Karpas-422 (cell line): ENCODE measurements around the gene CYSTM1. TPM values are rescaled to one million over a fixed set of nuclear protein-coding genes. Genes with fewer than 3 reads are reported as not detected.

Experiments used
- DNase-seq: peaks from one replicate; pipeline ENCODE4 v3.0.0-alpha.2; 2015
- H2AFZ ChIP-seq: fragments of 200-600 bp; sonication (generic); 2 replicates; pipeline ENCODE4 v1.6.1; 2014; ENCODE audit warnings: antibody characterized with exemption, low read length, mixed read lengths
- H3K27ac ChIP-seq: fragments of 200-600 bp; sonication (generic); 2 replicates; pipeline ENCODE4 v1.5.1; 2014; ENCODE audit warnings: mild to moderate bottlenecking, low read length, moderate library complexity
- H3K27me3 ChIP-seq: fragments of 200-600 bp; sonication (generic); 2 replicates; pipeline ENCODE4 v1.6.1; 2014; ENCODE audit warnings: low read length, mixed read lengths
- H3K36me3 ChIP-seq: fragments of 200-600 bp; sonication (generic); 2 replicates; pipeline ENCODE4 v1.6.1; 2014; ENCODE audit warnings: low read length, mixed read lengths; ENCODE audit not compliant: insufficient read depth
- H3K4me1 ChIP-seq: fragments of 200-600 bp; sonication (generic); 2 replicates; pipeline ENCODE4 v1.6.1; 2014; ENCODE audit warnings: mild to moderate bottlenecking, low read length, mixed read lengths
- H3K4me2 ChIP-seq: fragments of 200-600 bp; sonication (generic); 2 replicates; pipeline ENCODE4 v1.6.1; 2014; ENCODE audit warnings: low read length, low read depth, mild to moderate bottlenecking; ENCODE audit not compliant: poor library complexity, severe bottlenecking
- H3K4me3 ChIP-seq: fragments of 200-600 bp; sonication (generic); 2 replicates; pipeline ENCODE4 v1.5.1; 2014; ENCODE audit warnings: mild to moderate bottlenecking, antibody characterized with exemption, low read length, mixed read lengths
- H3K79me2 ChIP-seq: fragments of 200-600 bp; sonication (generic); 2 replicates; pipeline ENCODE4 v1.6.1; 2014; ENCODE audit warnings: mild to moderate bottlenecking, low read length, mixed read lengths
- H3K9ac ChIP-seq: fragments of 200-600 bp; sonication (generic); 2 replicates; pipeline ENCODE4 v1.6.0; 2014; ENCODE audit warnings: low read length
- H3K9me2 ChIP-seq: fragments of 200-600 bp; sonication (generic), shearing (Covaris generic); replicated peaks from 2 replicates; pipeline ENCODE4 v1.6.0; 2014; ENCODE audit warnings: mild to moderate bottlenecking, low read length, moderate library complexity; ENCODE audit not compliant: insufficient read depth
- H3K9me3 ChIP-seq: fragments of 300-700, 200-600 bp; sonication (generic); 2 replicates; pipeline ENCODE4 v1.6.1; 2014; ENCODE audit warnings: low read length, mixed read lengths
- H4K20me1 ChIP-seq: fragments of 200-600 bp; sonication (generic); 2 replicates; pipeline ENCODE4 v1.6.1; 2014; ENCODE audit warnings: mild to moderate bottlenecking, antibody characterized with exemption, low read length, low read depth; ENCODE audit not compliant: insufficient read depth
- total RNA-seq: library from RNA; depleted of rRNA; stranded (reverse); fragments of >200 nt; shearing (Covaris generic); gene quantifications from 2 replicates; pipeline ENCODE4 v1.2.3, GENCODE V29; 2014; ENCODE audit warnings: low replicate concordance

The CYSTM1 gene
- total RNA-seq, 1 experiment from 2014 or later, result 28.5 TPM

DNA sequence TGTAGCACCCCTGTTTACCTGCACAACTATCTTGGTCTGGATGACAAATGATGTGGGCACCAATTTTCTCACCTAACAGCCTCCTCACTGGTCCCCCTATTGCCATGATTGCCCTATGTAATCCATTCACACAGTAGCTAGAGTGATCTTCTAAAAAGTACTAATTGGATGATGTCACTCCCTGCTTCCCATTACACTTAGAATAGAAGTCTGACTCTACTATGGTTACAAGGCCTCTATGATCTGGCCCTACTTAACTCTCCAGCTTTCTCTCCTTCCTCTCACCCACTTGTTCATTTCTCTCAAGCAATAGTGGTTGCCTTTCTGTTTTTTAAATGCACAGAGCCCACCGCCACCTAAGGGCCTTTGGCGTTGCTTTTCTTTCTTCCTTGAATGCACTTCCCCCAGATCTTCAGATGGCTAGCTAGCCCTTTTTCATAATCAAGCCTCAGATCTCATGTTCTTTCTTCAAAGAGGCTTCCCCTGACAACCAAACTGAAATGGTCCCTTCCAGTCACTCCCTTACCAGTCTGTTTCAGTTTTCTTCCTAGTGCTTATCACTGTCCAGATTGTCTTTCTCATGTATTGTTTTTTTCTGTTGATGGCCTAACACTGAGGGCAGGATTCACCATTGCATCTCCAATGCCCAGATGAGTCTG lies 40.6 kb upstream of the CYSTM1 start:
- no peaks in the 10 kb centered on the region for H3K27me3 ChIP-seq
- no peak overlapping the region for H2AFZ ChIP-seq
- no peak overlapping the region for H3K4me2 ChIP-seq
- H3K4me3 ChIP-seq, result no peak overlapping the region
- no peaks in the 10 kb centered on the region for H3K36me3 ChIP-seq
- DNase-seq, result no peak
- no peak overlapping the region for H3K9ac ChIP-seq
- H4K20me1 ChIP-seq, result peaks cover 47% of the 10 kb centered on the region; the same call in 1 of the 2 replicates
- H3K4me1 ChIP-seq, result peaks cover 10% of the 10 kb centered on the region
- no peaks in the 10 kb centered on the region for H3K9me3 ChIP-seq
- no peaks in the 10 kb centered on the region for H3K79me2 ChIP-seq
- no peak overlapping the region for H3K27ac ChIP-seq
- H3K9me2 ChIP-seq, result no peaks in the 10 kb centered on the region

DNA sequence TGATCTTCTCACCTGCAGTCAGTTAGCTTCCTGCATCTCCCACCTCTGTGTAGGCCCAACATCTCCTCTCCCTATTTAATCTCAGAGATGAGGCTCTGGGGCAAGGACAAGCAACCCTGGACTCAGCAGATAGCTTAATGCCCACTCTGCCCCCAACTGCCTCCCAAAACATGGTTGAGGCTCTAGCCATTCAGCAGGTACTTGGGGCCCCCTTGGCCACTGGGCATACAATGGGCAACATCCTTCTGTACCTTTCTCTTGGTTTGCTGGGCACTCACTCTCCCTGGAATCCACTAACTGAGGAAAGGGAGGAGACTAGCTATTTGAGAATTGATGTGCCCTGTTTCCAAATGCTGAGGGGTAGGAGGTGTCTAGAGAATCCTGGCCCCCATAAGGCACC lies 39.9 kb upstream of the CYSTM1 start:
- Histone ChIP-seq H3K79me2 (no peaks in the 10 kb centered on the region), H3K27ac (no peak overlapping the region), H3K27me3 (no peaks in the 10 kb centered on the region), H3K9me2 (no peaks in the 10 kb centered on the region), H3K4me3 (no peak overlapping the region), H3K36me3 (no peaks in the 10 kb centered on the region), H3K4me2 (no peak overlapping the region), H3K9me3 (no peaks in the 10 kb centered on the region), H3K9ac (no peak overlapping the region), H2AFZ (no peak overlapping the region), H3K4me1 (peaks cover 10% of the 10 kb centered on the region), H4K20me1 (peaks cover 45% of the 10 kb centered on the region; the same call in 1 of the 2 replicates)
- DNase-seq, result no peak

DNA sequence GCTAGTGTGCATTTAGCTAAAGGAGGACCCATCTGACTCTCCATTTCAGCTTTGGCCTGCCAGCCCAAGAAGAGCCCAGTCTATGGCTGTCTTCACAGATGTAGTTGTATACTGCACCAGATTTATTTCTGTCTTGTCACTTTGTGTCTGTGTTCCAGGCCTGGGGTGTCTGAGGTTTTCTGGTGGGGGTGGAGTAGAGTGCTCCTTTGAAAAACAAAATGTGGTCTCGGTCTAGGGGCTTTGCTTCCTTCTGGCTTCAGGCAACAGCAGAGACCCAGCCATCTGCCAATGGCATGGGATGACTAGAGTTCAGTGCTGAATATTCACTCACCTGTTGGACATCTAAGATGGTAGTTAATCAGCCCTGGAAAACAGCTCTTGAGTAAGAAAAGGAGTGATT lies 38.4 kb upstream of the CYSTM1 start:
- Histone ChIP-seq H3K4me2 (no peak overlapping the region), H3K9ac (no peak overlapping the region), H4K20me1 (peaks cover 47% of the 10 kb centered on the region; the same call in 1 of the 2 replicates), H3K79me2 (no peaks in the 10 kb centered on the region), H3K4me1 (peaks cover 10% of the 10 kb centered on the region), H3K27ac (no peak overlapping the region), H3K36me3 (no peaks in the 10 kb centered on the region), H2AFZ (no peak overlapping the region), H3K9me2 (no peaks in the 10 kb centered on the region), H3K9me3 (no peaks in the 10 kb centered on the region), H3K4me3 (no peak overlapping the region), H3K27me3 (no peaks in the 10 kb centered on the region)
- DNase-seq, result no peak

DNA sequence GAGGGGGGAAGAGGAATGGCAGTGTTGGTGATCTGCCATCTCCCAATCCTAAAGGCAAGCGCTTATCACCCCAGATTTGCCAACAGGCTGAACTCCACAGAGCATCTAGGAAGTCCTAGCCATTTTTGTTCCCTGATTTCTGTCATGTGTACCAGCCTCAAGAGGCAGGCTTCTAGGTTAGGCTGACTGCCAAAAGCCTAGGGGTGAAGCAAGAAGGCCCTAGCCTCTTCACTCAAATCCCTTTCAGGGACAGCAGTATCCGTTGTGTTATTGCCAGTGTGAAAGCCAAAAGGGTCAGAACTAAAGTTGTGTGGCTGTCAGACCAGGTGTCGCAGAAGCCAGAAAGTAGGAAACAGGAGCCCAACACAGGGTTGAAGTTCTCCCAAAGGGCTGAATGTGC lies 34.6 kb upstream of the CYSTM1 start:
- Histone ChIP-seq H2AFZ (no peak overlapping the region), H3K9me2 (no peaks in the 10 kb centered on the region), H3K4me1 (peaks cover 10% of the 10 kb centered on the region), H3K36me3 (no peaks in the 10 kb centered on the region), H3K4me3 (no peak overlapping the region), H3K4me2 (no peak overlapping the region), H3K79me2 (no peaks in the 10 kb centered on the region), H3K27me3 (no peaks in the 10 kb centered on the region), H3K9me3 (no peaks in the 10 kb centered on the region), H4K20me1 (peaks cover 49% of the 10 kb centered on the region), H3K27ac (no peak overlapping the region), H3K9ac (no peak overlapping the region)
- DNase-seq, result no peak

DNA sequence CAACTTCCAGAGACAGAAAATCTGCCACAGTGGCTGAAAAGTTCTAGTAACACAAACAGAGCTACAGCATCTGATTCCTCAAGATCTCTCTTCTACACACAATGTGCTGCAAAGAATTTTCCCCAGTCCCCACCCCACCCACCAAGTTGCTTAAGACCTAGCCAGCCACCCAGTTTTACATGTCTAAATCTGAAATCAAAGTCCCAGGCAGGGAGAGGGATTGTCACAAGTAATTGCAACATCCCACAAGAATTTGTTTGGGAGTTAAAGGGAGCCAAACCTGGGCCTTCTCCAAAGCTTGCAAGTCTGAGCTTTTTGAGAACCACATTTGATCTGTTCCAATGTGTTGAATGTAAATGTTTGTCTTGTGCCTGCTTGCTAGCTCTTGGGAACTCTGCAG lies 33.7 kb upstream of the CYSTM1 start:
- Histone ChIP-seq H3K27ac (no peak overlapping the region), H3K4me3 (no peak overlapping the region), H3K79me2 (no peaks in the 10 kb centered on the region), H3K4me2 (no peak overlapping the region), H3K9ac (no peak overlapping the region), H3K4me1 (peaks cover 6% of the 10 kb centered on the region; the same call in 1 of the 2 replicates), H3K9me2 (no peaks in the 10 kb centered on the region), H2AFZ (no peak overlapping the region), H4K20me1 (peaks cover 51% of the 10 kb centered on the region), H3K36me3 (no peaks in the 10 kb centered on the region), H3K27me3 (no peaks in the 10 kb centered on the region), H3K9me3 (no peaks in the 10 kb centered on the region)
- DNase-seq, result no peak

DNA sequence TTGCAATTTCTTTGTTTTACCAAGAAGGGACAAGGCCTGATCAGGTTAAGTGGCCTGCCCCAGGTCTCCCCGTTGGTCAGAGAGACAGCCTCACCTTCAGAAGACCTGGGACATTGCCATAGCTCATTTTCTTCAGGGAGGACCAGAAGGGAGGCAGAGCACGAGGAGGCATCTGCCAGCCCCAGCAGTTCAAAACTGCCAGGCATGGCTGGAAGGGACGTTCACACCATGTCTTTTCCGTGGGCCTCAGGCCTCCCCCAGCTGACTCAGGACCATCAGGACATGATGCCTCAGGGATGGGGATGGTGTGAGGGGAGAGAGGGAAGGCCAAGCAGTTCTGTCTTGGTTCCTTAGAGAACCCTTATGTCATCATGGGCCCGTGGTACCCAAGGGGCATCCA lies 32.7 kb upstream of the CYSTM1 start:
- H3K27me3 ChIP-seq, result no peaks in the 10 kb centered on the region
- H3K9ac ChIP-seq, result no peak overlapping the region
- DNase-seq, result no peak
- peaks cover 47% of the 10 kb centered on the region for H4K20me1 ChIP-seq
- no peaks in the 10 kb centered on the region for H3K9me2 ChIP-seq
- no peak overlapping the region for H3K27ac ChIP-seq
- no peak overlapping the region for H3K4me2 ChIP-seq
- H2AFZ ChIP-seq, result no peak overlapping the region
- H3K4me3 ChIP-seq, result no peak overlapping the region
- no peaks in the 10 kb centered on the region for H3K79me2 ChIP-seq
- H3K9me3 ChIP-seq, result no peaks in the 10 kb centered on the region
- H3K36me3 ChIP-seq, result no peaks in the 10 kb centered on the region
- H3K4me1 ChIP-seq, result peaks cover 6% of the 10 kb centered on the region; the same call in 1 of the 2 replicates

DNA sequence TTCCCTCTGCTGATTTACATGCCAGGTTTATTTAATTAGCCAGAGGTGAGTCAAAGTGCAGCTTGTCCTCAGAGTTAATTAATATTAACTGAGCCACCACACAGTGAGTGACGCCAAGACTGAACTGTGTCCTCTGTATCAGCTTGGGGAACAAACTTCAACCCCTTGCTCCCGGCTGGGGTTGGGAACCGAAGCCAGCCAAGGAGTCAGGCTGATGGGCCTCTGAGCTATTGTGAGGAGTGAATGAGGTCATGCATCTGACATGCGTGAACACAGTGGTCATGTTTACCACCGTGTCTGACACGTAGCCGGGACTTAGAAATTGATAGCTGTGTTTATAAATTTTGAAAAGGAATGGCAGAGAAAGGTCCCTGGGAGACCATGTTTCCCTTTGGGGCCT lies 32.1 kb upstream of the CYSTM1 start:
- Histone ChIP-seq H3K9me3 (no peaks in the 10 kb centered on the region), H3K9ac (no peak overlapping the region), H3K27ac (no peak overlapping the region), H3K4me3 (no peak overlapping the region), H3K27me3 (no peaks in the 10 kb centered on the region), H3K36me3 (no peaks in the 10 kb centered on the region), H4K20me1 (peaks cover 51% of the 10 kb centered on the region), H3K9me2 (no peaks in the 10 kb centered on the region), H2AFZ (no peak overlapping the region), H3K4me1 (peaks cover 6% of the 10 kb centered on the region; the same call in 1 of the 2 replicates), H3K79me2 (no peaks in the 10 kb centered on the region), H3K4me2 (no peak overlapping the region)
- DNase-seq, result no peak

DNA sequence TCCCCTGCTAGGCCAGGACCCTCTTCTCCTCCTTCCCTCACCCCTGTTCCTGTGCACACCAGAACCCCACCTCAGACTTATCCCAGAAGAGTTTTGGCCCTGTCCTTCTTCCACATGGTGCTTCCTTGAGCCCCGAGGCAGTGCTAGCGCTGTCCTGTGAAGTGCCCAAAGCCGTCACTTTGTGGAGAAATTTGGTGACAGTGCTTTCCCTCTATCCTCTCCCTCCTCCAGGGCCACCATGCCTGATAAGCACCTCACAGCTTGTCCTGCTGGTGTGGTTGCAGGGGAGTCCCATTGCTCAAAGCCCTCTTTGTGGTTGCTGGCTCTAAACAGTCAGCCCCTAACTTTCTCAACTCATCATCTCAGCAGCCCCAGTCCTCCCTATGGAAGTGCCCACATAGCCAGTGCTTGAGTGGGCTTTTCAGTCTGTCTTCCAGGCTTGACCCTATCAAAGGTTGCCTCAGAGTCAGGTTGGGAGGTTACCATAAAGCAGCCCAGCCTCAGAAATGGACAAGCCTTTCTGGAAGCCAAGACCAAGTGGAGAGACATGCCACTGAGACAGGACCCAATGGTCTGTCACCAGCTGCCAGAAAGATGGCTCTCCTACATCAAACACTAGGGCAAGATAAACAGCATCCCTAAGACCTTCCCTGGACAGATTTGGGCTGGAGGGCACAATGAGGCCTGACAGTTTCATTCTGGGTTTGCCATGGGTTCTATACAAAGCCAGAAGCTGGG lies 31.3 kb upstream of the CYSTM1 start:
- no peaks in the 10 kb centered on the region for H3K79me2 ChIP-seq
- H3K4me3 ChIP-seq, result no peak overlapping the region
- no peak overlapping the region for H3K9ac ChIP-seq
- no peak overlapping the region for H2AFZ ChIP-seq
- H3K4me1 ChIP-seq, result peaks cover 6% of the 10 kb centered on the region; the same call in 1 of the 2 replicates
- H3K4me2 ChIP-seq, result no peak overlapping the region
- H3K27me3 ChIP-seq, result no peaks in the 10 kb centered on the region
- no peaks in the 10 kb centered on the region for H3K9me3 ChIP-seq
- DNase-seq, result no peak
- no peak overlapping the region for H3K27ac ChIP-seq
- H3K9me2 ChIP-seq, result no peaks in the 10 kb centered on the region
- no peaks in the 10 kb centered on the region for H3K36me3 ChIP-seq
- peaks cover 52% of the 10 kb centered on the region for H4K20me1 ChIP-seq
